ENCODE data around the gene RGPD8.
"Not testable (repeated sequence)": the region's sequence is repeated elsewhere in the genome, so short reads cannot be mapped to it uniquely, and the experiment has no call there.

GRCh38 chr2:112437405-112437831, 4.0 kb upstream of the RGPD8 start:
- TF ChIP-seq CTCF (IDR thresholded peaks at IDR 0.05; ENCODE audit: low read depth, low read length, missing input control); MAX (IDR thresholded peaks at IDR 0.05); YY1 (IDR thresholded peaks at IDR 0.05): not testable (repeated sequence)

Measured in liver (tissue), 2 donors.